ENCODE results near the gene ALB. TPM values are rescaled to one million over a fixed set of nuclear protein-coding genes. Genes with fewer than 3 reads are reported as not detected.

Gene ALB
- total and polyA plus RNA-seq, 2 of the 8 experiments (the other 6 are each of a cell fraction or from before 2014, with no cell fraction given): 0.12 TPM; not detected in 1

DNA sequence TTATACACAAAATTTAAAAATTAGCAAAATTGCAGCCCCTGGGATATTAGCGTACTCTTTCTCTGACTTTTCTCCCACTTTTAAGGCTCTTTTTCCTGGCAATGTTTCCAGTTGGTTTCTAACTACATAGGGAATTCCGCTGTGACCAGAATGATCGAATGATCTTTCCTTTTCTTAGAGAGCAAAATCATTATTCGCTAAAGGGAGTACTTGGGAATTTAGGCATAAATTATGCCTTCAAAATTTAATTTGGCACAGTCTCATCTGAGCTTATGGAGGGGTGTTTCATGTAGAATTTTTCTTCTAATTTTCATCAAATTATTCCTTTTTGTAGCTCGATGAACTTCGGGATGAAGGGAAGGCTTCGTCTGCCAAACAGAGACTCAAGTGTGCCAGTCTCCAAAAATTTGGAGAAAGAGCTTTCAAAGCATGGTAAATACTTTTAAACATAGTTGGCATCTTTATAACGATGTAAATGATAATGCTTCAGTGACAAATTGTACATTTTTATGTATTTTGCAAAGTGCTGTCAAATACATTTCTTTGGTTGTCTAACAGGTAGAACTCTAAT is 6.0 kb downstream of the ALB start (continued):
- TF ChIP-seq RBBP5 (IDR thresholded peaks at IDR 0.05; ENCODE audit: borderline replicate concordance, low read depth, low read length): no peak
- TF ChIP-seq GABPA (IDR thresholded peaks at IDR 0.05; ENCODE audit: borderline replicate concordance, insufficient read depth, low read length): no peak
- TF ChIP-seq PHF8 (conservative IDR thresholded peaks at IDR 0.05; ENCODE audit: low read depth, low read length): no peak
- TF ChIP-seq CTBP2 (IDR thresholded peaks at IDR 0.05; ENCODE audit: borderline replicate concordance, insufficient read depth, insufficient read length, low read length): no peak
- no peak for TF ChIP-seq RAD21 (IDR thresholded peaks at IDR 0.05 in 1 of 2, conservative IDR thresholded peaks at IDR 0.05 in 1 of 2; ENCODE audit: low read depth in 2 of 2, low read length in 2 of 2)

Data from H1 (cell line).